Effector memory CD4-positive, alpha-beta T cell (primary cell): Measurements from ENCODE around the gene PCCA.

Experiments used
- DNase-seq, 3 donors: peaks; one replicate each; pipeline ENCODE4 v3.0.0-alpha.2; 2020
- H3K27ac ChIP-seq: 2 replicates; pipeline ENCODE4 v1.7.0; 2013; ENCODE audit warnings: mild to moderate bottlenecking, low read length, moderate library complexity; ENCODE audit not compliant: insufficient read depth, poor library complexity, severe bottlenecking
- H3K27me3 ChIP-seq: replicated peaks from 2 replicates; pipeline ENCODE4 v1.7.0; 2013; ENCODE audit warnings: mild to moderate bottlenecking, low read length; ENCODE audit not compliant: insufficient read depth, control insufficient read depth, poor library complexity, severe bottlenecking
- H3K36me3 ChIP-seq: 2 replicates; pipeline ENCODE4 v1.7.0; 2013; ENCODE audit warnings: mild to moderate bottlenecking, low read length, moderate library complexity; ENCODE audit not compliant: control insufficient read depth, insufficient read depth
- H3K4me1 ChIP-seq: 2 replicates; pipeline ENCODE4 v1.7.0; 2013; ENCODE audit warnings: low read length, mild to moderate bottlenecking; ENCODE audit not compliant: control insufficient read depth, insufficient read depth, poor library complexity, severe bottlenecking
- H3K4me3 ChIP-seq: 2 replicates; pipeline ENCODE4 v1.7.0; 2013; ENCODE audit warnings: low read length, low read depth, mild to moderate bottlenecking; ENCODE audit not compliant: insufficient read depth, poor library complexity, severe bottlenecking
- H3K9me3 ChIP-seq: 2 replicates; pipeline ENCODE4 v1.7.0; 2013; ENCODE audit warnings: mild to moderate bottlenecking, low read length, moderate library complexity; ENCODE audit not compliant: control insufficient read depth

PCCA gene

GRCh38 chr13:100543872-100544602 lies 455.1 kb downstream of the PCCA start:
- DNase-seq: no peak
- no peaks in the 10 kb centered on the region for H3K36me3 ChIP-seq
- H3K4me3 ChIP-seq: no peak overlapping the region
- no peaks in the 10 kb centered on the region for H3K4me1 ChIP-seq
- H3K27me3 ChIP-seq: no peaks in the 10 kb centered on the region
- H3K9me3 ChIP-seq: no peaks in the 10 kb centered on the region
- no peak overlapping the region for H3K27ac ChIP-seq

- DNase-seq: no peak
- H3K27me3 ChIP-seq: no peaks in the 10 kb centered on the region
- no peaks in the 10 kb centered on the region for H3K9me3 ChIP-seq
- H3K4me1 ChIP-seq: no peaks in the 10 kb centered on the region
- H3K36me3 ChIP-seq: no peaks in the 10 kb centered on the region
- H3K27ac ChIP-seq: no peak overlapping the region
- no peak overlapping the region for H3K4me3 ChIP-seq
These were observed 456.2 kb downstream of the PCCA start for GRCh38 chr13:100544866-100545683.

- Histone ChIP-seq H3K9me3 (no peaks in the 10 kb centered on the region), H3K27me3 (no peaks in the 10 kb centered on the region), H3K4me3 (no peak overlapping the region), H3K36me3 (no peaks in the 10 kb centered on the region), H3K4me1 (no peaks in the 10 kb centered on the region), H3K27ac (no peak overlapping the region)
- no peak for DNase-seq
These were observed 456.8 kb downstream of the PCCA start for GRCh38 chr13:100545684-100546061.

- no peaks in the 10 kb centered on the region for H3K4me1 ChIP-seq
- H3K27ac ChIP-seq: no peak overlapping the region
- H3K36me3 ChIP-seq: no peaks in the 10 kb centered on the region
- DNase-seq: no peak
- no peak overlapping the region for H3K4me3 ChIP-seq
- no peaks in the 10 kb centered on the region for H3K27me3 ChIP-seq
- no peaks in the 10 kb centered on the region for H3K9me3 ChIP-seq
These were observed 458.0 kb downstream of the PCCA start for GRCh38 chr13:100546713-100547405.

GRCh38 chr13:100547791-100548201 lies 458.9 kb downstream of the PCCA start:
- no peak for DNase-seq
- H3K27me3 ChIP-seq: no peaks in the 10 kb centered on the region

GRCh38 chr13:100549316-100549715 lies 460.4 kb downstream of the PCCA start:
- Histone ChIP-seq H3K27me3 (no peaks in the 10 kb centered on the region), H3K9me3 (no peaks in the 10 kb centered on the region), H3K36me3 (no peaks in the 10 kb centered on the region), H3K27ac (no peak overlapping the region), H3K4me3 (no peak overlapping the region), H3K4me1 (no peaks in the 10 kb centered on the region)
- DNase-seq: no peak

More at GRCh38 chr13:100547791-100548201, 458.9 kb downstream of the PCCA start:
- Histone ChIP-seq H3K4me3 (no peak overlapping the region), H3K4me1 (no peaks in the 10 kb centered on the region), H3K36me3 (no peaks in the 10 kb centered on the region), H3K9me3 (no peaks in the 10 kb centered on the region), H3K27ac (no peak overlapping the region)

- H3K4me3 ChIP-seq: no peak overlapping the region
- no peak overlapping the region for H3K27ac ChIP-seq
- H3K36me3 ChIP-seq: no peaks in the 10 kb centered on the region
- H3K9me3 ChIP-seq: no peaks in the 10 kb centered on the region
- H3K4me1 ChIP-seq: no peaks in the 10 kb centered on the region
- no peak for DNase-seq
- H3K27me3 ChIP-seq: no peaks in the 10 kb centered on the region
These were observed 463.9 kb downstream of the PCCA start for GRCh38 chr13:100552755-100553154.

GRCh38 chr13:100559886-100560285 lies 471.0 kb downstream of the PCCA start:
- no peaks in the 10 kb centered on the region for H3K9me3 ChIP-seq
- H3K36me3 ChIP-seq: no peaks in the 10 kb centered on the region
- H3K4me3 ChIP-seq: no peak overlapping the region
- H3K4me1 ChIP-seq: no peaks in the 10 kb centered on the region
- no peak overlapping the region for H3K27ac ChIP-seq
- no peaks in the 10 kb centered on the region for H3K27me3 ChIP-seq
- DNase-seq: no peak

- H3K4me3 ChIP-seq: no peak overlapping the region
These were observed 471.7 kb downstream of the PCCA start for GRCh38 chr13:100560498-100561157.

More at GRCh38 chr13:100560498-100561157, 471.7 kb downstream of the PCCA start:
- H3K9me3 ChIP-seq: no peaks in the 10 kb centered on the region
- no peaks in the 10 kb centered on the region for H3K36me3 ChIP-seq
- no peak overlapping the region for H3K27ac ChIP-seq
- H3K27me3 ChIP-seq: no peaks in the 10 kb centered on the region
- no peak for DNase-seq
- no peaks in the 10 kb centered on the region for H3K4me1 ChIP-seq
